D341Med (cell line): ENCODE results near the gene CKAP2.
"Not testable (repeated sequence)": the region's sequence is repeated elsewhere in the genome, so short reads cannot be mapped to it uniquely, and the experiment has no call there.

Experiments
- DNase-seq: peaks from one replicate; pipeline ENCODE4 v3.0.0; 2012; ENCODE audit warnings: low spot score

Gene CKAP2

DNA sequence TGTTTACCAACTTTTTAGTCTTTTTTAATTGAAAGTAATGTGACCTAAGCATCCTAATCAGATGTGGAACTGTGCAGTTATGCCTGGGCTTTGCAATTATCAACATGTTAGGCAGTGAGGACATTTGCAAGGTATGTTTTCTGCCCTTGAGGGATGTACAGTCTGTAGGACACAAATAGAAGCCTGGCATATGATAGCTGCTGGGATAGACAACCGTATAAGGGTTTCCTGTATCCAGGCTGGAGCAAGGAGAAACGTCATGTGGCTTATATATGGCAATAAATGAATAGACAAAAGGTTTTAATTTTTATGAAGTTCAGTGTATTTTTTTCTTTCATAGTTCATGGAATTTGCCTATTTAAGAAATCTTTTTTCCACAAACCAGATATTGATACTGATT, 2.8 kb upstream of the CKAP2 start:
- DNase-seq = no peak

DNA sequence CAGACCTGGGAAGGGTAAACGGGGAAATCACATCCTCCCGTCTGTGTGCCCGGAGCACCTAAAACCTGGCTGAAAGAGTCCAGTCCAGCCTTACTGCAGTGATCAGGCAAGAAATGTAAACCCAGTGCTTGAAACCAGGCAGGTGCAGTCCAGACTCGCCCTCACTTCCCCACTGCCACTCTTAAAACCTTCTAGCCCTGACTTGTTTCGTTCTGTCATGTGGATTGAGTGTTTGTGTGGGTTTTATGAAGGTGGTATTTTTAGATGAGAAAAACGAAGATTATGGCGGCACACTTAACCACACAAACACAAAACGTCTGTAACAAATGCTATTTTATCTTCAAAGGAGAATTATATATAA, 839 bp upstream of the CKAP2 start:
- no peak for DNase-seq

DNA sequence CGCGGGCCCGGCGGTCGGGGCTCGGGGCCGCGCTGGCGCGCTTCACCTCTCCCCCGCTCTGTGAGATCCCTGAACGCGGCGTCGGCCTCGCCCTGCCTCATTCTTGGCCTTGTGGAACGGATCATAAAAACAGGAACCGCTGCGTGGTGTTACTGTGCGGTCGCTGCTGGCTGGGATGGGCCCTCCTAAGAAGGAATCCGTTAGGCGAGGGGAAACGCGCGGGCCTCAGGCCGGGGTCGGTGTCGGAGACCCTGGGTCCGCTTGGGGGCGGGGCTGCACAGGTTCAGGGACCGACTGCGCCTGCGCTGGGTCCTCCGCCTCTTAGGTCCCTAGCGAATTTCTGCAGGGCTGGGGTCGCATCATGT, 381 bp downstream of the CKAP2 start:
- DNase-seq = peak; percentile 89

DNA sequence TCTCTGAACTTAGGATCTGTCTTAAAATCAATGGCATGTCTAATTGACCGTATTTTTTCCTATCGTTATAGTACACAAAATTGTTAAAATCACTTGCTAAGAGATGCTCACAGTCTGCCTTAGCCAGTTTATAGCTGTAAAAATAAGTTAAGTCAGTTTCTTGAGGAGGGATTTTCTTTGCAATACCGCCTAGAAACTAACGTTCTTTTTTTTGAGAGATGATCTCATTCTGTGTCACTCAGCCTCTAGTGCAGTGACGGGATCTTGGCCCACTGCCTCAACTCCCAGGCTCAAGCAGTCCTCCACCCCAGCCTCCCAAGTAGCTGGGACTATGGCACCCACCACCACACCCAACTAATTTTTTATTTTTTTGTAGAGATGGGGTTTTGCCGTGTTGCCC, 4.4 kb downstream of the CKAP2 start:
- no peak for DNase-seq

DNA sequence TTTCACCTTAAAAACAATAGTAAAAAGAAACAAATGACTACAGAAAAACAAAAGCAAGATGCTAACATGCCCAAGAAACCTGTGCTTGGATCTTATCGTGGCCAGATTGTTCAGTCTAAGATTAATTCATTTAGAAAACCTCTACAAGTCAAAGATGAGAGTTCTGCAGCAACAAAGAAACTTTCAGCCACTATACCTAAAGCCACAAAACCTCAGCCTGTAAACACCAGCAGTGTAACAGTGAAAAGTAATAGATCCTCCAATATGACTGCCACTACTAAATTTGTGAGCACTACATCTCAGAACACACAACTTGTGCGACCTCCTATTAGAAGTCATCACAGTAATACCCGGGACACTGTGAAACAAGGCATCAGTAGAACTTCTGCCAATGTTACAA, 6.0 kb downstream of the CKAP2 start:
- DNase-seq = no peak

DNA sequence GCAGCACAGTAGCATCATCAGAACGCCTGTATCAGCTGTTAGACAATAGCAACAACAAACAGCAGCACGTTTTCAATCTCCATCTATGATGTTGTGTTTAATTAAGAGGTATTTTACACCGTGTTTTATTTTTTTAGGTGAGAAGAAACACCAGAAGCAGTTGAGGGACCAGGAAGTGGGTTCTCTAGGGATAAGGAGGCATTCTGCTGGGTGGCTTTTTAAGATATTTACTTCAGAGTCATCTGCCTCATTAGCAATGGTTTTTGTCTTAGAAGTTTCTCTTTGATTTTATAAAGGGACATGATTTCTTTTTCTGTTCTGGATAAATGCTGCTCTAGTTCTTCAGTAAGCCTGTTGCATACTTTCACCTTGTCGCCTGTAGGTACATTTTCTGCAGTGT, 8.2 kb downstream of the CKAP2 start:
- no peak for DNase-seq

DNA sequence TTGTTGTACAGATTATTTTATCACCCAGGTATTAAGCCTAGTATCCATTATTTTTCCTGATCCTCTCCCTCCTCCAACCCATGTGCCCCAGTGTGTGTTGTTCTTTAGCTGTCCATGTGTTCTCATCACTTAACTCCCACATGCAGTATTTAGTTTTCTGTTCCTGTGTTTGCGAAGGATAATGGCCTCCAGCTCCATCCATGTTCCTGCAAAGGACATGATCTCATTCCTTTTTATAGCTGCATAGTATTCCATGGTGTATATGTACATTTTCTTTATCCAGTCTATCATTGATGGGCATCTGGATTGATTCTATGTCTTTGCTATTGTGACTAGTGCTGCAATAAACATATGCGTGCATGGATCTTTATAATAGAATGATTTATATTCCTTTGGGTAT, 13.2 kb downstream of the CKAP2 start:
- not testable (repeated sequence) for DNase-seq

DNA sequence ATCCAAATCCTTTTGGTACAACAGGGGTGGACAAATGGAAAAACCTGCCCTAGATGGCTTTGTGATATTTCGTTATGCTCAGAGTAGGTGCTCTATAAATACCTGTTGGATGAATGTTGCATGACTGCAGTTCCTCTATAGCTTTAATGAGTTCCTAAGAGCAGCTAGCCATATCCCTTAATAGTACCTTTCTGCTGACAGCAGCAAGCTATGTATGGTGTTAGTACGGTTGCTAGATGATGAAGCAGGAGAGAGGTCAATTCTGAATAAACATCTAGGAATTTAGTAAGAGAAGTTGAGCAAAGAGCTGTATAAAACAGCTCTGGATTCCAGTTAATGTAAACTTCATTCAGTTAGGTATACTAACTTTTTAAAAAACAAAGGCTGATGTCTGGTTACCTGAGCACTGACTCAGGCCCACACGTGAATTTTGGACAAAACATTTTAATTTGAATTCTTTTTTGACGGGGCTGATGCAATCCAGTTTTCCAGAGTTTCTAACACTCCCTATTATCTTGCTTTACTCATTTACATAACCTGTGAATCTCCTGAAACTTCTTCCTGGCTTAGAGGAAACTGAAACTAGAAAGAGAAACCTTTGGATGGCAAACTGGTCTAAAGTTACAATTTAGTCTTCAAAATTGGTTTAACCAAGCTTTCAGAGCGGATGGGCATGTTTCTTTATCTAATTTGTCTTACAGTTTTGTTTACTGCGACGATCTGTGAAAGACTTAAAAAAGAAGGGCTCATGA, 25.6 kb downstream of the CKAP2 start:
- not testable (repeated sequence) for DNase-seq

DNA sequence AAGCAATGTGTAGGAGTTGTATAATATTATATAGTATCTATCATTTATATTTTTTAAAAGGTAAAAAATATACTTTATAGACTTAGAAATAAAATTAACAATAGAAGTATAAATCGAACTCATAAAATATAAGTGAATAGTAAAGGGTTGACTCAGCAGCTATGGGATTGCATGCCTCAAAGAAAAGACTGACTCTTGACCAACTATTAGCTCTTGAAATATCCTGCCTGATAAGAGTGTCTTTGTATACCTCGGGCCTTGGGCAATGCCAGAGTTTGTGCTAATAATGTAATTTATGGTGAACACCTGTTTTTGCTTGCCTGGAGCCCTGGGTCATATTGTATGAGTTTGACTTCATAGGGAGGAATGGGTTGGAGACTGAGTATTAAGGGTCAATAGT, 31.8 kb downstream of the CKAP2 start:
- not testable (repeated sequence) for DNase-seq

DNA sequence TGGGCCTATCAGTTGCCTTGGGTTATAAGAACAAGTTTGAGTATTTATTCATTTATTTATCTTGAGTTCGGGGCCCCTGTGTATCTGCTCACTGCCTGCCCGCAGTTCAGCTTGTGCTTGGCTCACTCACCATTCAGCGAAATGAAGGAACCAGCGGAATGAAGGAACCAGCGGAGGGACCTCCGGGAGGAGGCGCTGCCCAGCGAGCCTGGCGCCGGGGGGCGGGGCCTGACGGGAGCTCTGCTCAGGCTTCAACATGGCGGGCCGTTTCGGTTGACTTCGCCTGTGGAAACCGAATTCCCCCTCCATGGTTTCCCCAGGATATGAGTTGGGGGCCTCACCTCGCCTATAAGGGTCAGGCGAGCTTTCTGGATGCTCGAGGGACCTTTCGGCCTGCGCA, 33.5 kb downstream of the CKAP2 start:
- DNase-seq = not testable (repeated sequence)

DNA sequence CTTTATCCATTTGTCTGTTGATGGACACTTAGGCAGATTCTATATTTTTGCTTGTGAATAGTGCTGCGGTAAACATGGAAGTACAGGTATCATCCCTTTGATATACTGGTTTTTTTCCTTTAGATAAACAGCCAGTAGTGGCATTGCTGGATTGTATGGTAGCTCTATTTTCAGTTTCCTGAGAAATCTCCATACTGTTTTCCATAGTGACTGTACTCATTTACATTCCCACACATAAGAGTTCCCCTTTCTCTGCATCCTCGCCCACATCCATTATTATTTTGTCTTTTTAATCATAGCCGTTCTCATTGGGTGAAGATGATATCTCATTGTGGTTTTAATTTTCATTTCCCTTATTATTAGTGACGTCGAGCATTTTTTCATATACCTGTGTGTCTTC, 35.7 kb downstream of the CKAP2 start:
- not testable (repeated sequence) for DNase-seq

DNA sequence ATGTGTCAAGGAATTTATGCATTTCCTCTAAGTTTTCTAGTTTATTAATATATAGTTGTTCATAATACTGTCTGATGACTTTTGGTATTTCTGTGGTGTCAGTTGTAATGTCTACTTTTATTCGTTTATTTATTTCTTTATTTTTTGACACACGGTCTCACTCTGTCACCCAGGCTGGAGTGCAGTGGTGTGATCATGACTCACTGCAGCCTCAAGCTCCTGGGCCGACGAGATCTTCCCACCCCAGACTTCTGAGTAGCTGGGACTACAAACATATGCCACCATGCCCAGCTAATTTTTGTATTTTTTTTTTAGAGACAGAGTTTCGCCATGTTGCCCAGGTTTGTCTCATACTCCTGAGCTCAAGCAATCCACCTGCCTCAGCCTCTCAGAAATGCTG, 39.0 kb downstream of the CKAP2 start:
- not testable (repeated sequence) for DNase-seq

DNA sequence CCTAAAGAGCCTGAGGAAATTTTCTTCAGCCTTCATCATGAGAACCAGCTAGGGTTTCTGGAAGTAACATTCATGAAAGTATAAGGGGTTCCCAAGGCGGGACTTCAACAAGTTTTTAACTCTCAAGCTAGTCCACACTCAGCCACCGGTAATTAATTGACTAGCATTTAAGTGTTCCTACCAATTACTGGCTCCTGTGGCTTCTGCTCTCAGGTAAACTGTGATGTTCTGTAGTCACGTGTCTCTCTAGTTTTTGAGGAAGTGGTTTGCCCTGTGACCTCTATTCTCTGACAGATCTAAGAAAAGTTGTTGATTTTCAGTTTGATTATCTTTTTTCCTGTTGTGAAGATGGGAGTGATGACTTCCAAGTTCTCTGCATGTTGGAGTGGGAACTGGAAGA, 42.7 kb downstream of the CKAP2 start:
- not testable (repeated sequence) for DNase-seq

DNA sequence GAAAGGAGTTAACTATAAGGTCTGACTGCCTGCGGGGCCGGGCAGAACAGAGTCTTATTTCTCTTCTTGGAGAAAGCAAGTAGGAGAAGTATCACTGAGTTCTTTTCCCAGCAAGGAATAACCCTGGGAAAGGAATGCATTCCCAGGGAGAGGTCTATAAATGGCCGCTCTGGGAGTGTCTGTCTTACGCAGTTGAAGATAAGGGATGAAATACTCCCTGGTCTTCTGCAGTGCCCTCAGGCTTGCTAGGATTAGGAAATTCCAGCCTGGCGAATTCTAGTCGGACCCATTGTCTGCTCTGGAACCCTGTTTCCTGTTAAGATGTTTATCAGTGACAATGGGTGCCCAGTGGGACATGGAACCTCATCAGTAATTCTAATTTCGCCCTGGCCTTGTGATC, 47.0 kb downstream of the CKAP2 start:
- DNase-seq = not testable (repeated sequence)

DNA sequence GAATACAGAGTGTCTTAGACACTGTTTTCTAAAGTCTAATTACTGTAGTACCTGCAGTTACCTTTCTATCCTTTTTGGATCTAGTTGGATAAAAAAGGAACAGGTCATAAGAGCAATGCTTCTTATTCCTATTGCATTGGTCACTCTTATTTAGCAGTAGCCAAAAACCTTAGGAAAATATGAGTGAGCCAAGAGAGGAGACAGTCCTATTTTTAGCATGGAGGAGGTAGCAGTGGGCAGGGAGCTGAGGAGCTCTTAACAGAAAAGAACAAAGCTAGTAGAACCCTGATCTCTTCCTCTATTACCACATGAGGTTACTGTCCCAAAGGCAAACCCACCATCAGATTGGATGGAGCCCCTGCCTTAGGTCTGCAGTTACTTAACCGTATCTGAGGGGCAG, 50.6 kb downstream of the CKAP2 start:
- DNase-seq = not testable (repeated sequence)

DNA sequence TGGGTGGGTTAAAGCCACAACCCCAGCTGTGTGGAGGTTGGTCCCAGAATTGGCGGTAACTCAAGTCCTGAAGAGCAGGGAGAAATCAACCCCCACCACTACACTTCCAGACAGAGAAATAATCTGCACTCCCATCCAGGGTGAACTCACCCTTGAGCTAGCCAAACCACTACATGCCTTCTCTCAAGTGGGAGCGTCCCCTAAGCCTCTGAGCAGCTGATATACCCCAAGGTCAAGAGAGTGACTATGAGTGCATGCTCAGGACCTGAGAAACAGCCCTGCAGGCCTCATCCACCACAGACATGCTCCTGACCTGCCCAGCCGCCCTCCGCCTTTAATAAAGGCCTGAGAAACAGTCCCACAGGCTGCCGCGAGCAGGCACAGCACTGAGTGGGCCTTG, 54.3 kb downstream of the CKAP2 start:
- DNase-seq = not testable (repeated sequence)

DNA sequence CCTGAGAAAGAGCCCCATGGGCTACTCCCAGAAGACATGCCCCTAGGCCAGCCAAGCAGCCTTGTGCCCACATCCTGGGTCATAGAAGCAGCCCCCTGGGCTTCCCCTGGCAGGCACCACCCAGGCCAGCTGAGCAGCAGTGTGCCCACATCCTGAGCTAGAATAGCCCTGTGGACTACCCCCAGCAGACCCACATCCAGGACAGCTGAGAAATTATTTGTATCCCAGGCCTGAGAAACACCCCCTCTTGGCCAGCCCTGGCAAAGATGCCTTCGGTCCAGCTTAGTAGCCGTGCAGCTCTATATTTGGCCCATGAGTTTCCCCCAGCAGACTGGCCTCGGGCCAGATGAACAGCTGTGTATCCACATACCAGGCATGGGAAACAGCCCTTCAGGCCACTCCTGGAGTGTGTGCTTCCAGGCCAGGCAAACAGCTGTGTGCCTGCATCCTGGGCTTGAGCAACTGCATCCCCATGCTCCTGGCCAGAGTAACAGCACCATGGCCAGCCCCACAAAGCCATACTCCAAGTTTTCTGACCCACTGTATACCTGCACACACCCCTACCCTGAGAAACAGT, 55.0 kb downstream of the CKAP2 start:
- DNase-seq = not testable (repeated sequence)

DNA sequence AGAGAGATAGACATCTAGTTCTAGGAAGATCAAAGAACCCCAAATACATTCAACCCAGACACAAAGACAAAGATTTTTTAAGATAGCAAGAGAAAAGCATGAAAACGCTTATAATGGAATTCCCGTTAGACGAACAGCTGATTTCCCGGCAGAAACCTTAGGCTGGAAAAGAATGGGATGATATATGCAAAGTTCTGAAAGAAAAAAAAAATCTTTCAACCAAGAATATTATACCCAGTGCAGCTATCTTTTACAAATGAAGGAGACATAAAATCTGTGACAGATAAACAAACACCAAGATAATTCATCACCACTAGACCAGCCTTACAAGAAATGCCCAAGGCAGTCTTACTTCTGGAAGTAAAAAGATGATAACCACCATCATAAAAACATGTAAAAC, 56.3 kb downstream of the CKAP2 start:
- DNase-seq = not testable (repeated sequence)

DNA sequence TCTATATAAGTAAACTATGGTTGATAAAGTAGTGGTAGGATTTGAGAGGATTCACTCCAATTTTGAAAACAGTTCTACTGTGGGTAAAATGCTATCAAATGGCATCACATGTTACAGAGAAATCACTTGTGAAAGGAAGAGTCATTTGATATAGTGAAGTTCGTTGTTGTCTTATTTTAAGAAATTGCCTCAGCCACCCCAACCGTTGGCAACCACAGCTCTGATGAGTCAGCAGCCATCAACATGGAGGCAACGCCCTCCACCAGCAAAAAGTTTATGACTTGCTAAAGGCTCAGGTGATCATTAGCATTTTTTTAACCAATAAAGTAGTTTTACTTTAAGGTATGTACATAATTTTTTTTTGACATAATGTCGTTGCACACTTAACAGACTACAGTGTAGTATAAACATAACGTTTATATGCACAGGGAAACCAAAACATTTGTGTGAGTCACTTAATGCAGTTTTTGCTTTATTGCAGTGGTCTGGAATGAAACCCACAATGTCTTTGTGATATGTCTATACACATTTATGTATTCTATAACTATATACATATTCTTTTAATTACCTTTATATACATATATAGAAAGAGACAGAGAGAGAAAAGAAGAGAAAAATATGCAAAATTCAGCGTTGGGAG, 58.8 kb downstream of the CKAP2 start:
- not testable (repeated sequence) for DNase-seq

DNA sequence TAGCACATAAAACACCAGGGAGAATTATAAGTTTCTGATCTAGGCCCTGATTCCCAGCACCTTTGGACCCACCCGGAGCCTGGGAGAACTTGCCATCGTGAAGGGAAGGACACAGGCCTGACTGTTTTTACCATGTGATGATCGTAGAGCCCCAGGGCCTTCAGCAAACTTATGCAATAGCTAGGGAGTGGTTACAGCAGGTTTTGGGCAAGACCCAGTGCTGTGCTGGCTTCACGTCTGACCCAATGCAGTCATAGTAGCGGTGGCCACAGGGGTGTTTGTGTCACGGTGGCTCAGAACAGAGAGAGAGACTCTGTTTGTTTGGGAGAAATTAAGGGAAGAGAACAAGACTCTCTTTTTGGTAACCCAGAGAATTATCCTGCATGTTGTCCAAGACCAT, 68.0 kb downstream of the CKAP2 start:
- DNase-seq = not testable (repeated sequence)
